ENCODE measurements around the gene IRAK2.
A peak's percentile ranks its signal among the peaks of the same experiment; 100 is the strongest.
"Not testable (repeated sequence)": the region's sequence is repeated elsewhere in the genome, so short reads cannot be mapped to it uniquely, and the experiment has no call there.

The IRAK2 gene

DNA sequence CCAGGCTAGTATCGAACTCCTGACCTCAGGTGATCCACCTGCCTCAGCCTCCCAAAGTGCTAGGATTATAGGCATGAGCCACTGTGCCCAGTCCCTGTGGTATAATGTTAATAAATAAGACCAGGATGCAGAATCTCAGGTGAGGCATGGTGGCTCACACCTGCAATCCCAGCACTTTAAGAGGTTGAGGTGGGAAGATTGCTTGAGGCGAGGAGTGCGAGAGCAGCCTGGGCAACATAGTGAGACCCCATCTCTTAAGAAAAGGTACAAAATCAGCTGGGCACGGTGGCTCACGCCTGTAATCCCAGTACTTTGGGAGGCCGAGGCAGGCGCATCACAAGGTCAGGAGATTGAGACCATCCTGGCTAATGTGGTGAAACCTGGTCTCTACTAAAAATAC is 10.6 kb downstream of the IRAK2 start:
- H3K9me3 Mint-ChIP-seq, H3K4me3 Mint-ChIP-seq, H3K27ac Mint-ChIP-seq, H3K27me3 Mint-ChIP-seq, ATAC-seq: not testable (repeated sequence)
- Mint-ChIP-seq H3K36me3 (peaks cover 36% of the 10 kb centered on the region), H3K4me1 (peaks cover 51% of the 10 kb centered on the region)

GRCh38 chr3:10176150-10176549 is 11.4 kb downstream of the IRAK2 start:
- not testable (repeated sequence) for H3K27me3 Mint-ChIP-seq, H3K4me3 Mint-ChIP-seq, H3K27ac Mint-ChIP-seq, H3K9me3 Mint-ChIP-seq, ATAC-seq
- H3K36me3 Mint-ChIP-seq: peaks cover 41% of the 10 kb centered on the region
- peaks cover 51% of the 10 kb centered on the region for H3K4me1 Mint-ChIP-seq

- H3K36me3 Mint-ChIP-seq: peaks cover 48% of the 10 kb centered on the region
- H3K27me3 Mint-ChIP-seq: no peaks in the 10 kb centered on the region
- no peak for ATAC-seq
- no peaks in the 10 kb centered on the region for H3K9me3 Mint-ChIP-seq
- no peak overlapping the region for H3K4me3 Mint-ChIP-seq
- H3K4me1 Mint-ChIP-seq: peaks cover 58% of the 10 kb centered on the region
- H3K27ac Mint-ChIP-seq: peak overlapping the region; percentile 59
These were observed 13.0 kb downstream of the IRAK2 start for GRCh38 chr3:10177737-10178136.

GRCh38 chr3:10178892-10179291 is 14.2 kb downstream of the IRAK2 start:
- Mint-ChIP-seq H3K9me3 (no peaks in the 10 kb centered on the region), H3K4me3 (no peak overlapping the region), H3K27me3 (no peaks in the 10 kb centered on the region), H3K27ac (peak overlapping the region; percentile 96), H3K4me1 (peaks cover 51% of the 10 kb centered on the region), H3K36me3 (peaks cover 53% of the 10 kb centered on the region)
- ATAC-seq: no peak

DNA sequence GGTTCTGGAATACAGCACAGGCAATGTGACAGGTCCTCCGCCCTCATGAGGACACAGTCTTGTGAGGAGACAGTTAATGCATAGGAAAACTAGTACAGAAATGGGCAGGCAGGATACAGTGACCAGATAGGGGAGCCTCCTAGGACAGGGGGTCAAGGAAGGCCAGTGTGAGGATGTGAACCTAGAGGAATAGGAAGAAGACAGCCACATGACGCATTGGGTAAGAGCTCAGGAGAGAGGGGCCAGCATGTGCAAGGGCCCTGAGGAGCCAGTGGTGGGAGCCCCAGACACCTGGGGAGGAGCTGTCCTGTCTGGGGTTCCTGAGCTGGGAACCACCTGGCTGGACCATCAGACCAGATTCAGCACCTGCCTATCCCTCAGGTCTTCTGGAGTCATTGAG is 15.6 kb downstream of the IRAK2 start:
- Mint-ChIP-seq H3K27me3 (no peaks in the 10 kb centered on the region), H3K4me1 (peaks cover 50% of the 10 kb centered on the region), H3K27ac (peak overlapping the region; percentile 96), H3K36me3 (peaks cover 58% of the 10 kb centered on the region), H3K9me3 (no peaks in the 10 kb centered on the region), H3K4me3 (no peak overlapping the region)
- ATAC-seq: no peak

GRCh38 chr3:10180738-10181295 is 16.1 kb downstream of the IRAK2 start:
- Mint-ChIP-seq H3K27me3 (no peaks in the 10 kb centered on the region), H3K4me1 (peaks cover 53% of the 10 kb centered on the region), H3K36me3 (peaks cover 58% of the 10 kb centered on the region), H3K9me3 (no peaks in the 10 kb centered on the region), H3K4me3 (peak overlapping the region; percentile 10), H3K27ac (peak overlapping the region; percentile 96)
- no peak for ATAC-seq

GRCh38 chr3:10182950-10183349 is 18.2 kb downstream of the IRAK2 start:
- Mint-ChIP-seq H3K4me3 (no peak overlapping the region), H3K36me3 (peaks cover 64% of the 10 kb centered on the region), H3K27me3 (no peaks in the 10 kb centered on the region), H3K9me3 (no peaks in the 10 kb centered on the region), H3K4me1 (peaks cover 66% of the 10 kb centered on the region), H3K27ac (no peak overlapping the region)
- no peak for ATAC-seq

DNA sequence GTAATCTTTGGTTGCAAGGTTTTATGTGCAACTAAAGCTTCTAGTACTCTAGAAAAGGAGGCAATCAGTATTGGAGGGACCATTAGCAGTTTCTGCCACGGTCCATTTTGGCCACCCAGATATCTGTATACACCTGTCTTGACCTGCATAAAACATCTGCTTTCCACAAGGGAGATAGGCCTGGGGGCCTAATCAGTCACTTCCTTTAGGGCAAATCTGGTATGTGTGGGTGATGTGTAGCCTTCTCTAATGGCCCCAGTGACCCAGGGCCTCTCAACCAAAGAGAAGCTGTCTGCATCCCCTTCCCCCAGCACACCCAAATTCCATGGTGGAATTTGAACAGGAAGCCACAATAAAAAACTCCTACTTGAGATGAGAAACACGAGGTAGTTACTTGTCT is 19.5 kb downstream of the IRAK2 start:
- no peak for ATAC-seq
- H3K9me3 Mint-ChIP-seq: no peaks in the 10 kb centered on the region
- peaks cover 62% of the 10 kb centered on the region for H3K36me3 Mint-ChIP-seq
- H3K4me1 Mint-ChIP-seq: peaks cover 69% of the 10 kb centered on the region
- no peaks in the 10 kb centered on the region for H3K27me3 Mint-ChIP-seq
- peak overlapping the region; percentile 32 for H3K27ac Mint-ChIP-seq
- no peak overlapping the region for H3K4me3 Mint-ChIP-seq

DNA sequence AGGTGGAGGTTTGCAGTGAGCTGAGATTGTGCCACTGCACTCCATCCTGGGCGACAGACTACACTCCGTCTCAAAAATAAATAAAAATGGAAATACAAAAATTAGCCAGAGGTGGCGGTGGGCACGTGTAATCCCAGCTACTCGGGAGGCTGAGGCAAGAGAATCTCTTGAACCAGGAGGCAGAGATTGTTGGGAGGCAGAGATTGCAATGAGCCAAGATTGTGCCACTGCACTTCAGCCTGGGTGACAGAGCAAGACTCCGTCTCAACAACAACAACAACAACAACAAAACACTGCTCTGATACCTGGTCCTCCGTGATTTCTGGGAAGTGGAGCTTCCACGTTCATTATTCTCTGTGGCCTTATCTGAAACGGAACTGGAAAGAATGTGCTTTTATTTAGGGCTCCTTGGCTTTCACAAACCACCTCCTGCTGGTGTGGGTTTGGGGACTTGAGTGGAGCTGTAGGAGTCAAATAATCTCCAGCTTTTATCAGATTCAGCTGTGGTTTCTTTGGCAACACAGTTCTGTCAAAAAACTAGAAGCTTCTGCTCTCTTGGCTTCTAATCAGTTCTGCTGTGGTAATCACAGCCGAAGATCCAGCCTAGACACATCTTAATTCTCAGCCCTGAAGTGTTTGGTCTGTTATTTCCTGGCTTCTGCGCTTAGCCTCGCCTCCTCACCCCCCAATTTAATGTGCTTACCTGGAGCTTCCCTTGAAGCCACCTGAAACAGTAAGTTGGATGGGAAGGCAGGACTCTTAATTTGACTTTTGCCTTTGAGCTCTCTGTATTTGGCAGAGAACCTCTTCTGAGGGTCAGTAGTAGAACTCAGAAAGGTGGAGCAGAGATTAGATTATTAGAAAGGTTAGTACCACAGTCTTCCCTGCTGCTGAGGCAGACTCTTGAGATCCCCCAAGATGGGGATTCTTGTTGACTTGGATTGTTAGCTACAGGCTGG is 21.4 kb downstream of the IRAK2 start:
- no peaks in the 10 kb centered on the region for H3K27me3 Mint-ChIP-seq
- H3K27ac Mint-ChIP-seq: no peak overlapping the region
- H3K4me1 Mint-ChIP-seq: peaks cover 60% of the 10 kb centered on the region
- H3K4me3 Mint-ChIP-seq: no peak overlapping the region
- H3K36me3 Mint-ChIP-seq: peaks cover 49% of the 10 kb centered on the region
- no peak for ATAC-seq
- no peaks in the 10 kb centered on the region for H3K9me3 Mint-ChIP-seq

DNA sequence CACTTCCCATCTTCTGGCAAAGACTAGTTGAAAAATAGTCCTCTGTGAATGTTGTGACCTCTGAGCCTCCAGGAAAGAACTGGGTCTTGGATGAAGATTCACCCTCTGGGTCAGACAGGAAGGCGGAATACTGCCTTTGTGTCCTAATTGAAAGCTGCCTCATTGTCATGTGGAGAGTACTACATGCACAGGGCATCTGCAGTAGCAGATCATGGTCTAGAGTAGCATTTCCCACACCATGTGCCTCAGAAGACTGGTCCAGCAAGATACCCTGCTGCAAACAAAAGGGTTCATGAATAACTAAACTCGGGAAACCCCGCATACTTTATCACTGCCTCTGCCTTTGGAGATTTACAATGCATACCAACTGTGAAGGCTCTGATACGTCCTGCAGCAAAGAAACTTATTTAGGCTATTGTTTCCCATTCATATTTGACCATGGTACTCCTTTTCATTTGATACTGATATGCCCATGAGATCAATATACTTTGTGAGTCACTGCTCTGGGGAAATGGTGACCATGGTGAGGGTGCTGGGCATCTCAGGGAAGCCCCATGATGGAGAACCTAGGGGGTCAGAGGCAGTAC is 22.7 kb downstream of the IRAK2 start:
- H3K4me1 Mint-ChIP-seq: peaks cover 62% of the 10 kb centered on the region
- H3K36me3 Mint-ChIP-seq: peaks cover 46% of the 10 kb centered on the region
- no peaks in the 10 kb centered on the region for H3K9me3 Mint-ChIP-seq
- no peaks in the 10 kb centered on the region for H3K27me3 Mint-ChIP-seq
- no peak for ATAC-seq
- H3K27ac Mint-ChIP-seq: no peak overlapping the region
- no peak overlapping the region for H3K4me3 Mint-ChIP-seq

DNA sequence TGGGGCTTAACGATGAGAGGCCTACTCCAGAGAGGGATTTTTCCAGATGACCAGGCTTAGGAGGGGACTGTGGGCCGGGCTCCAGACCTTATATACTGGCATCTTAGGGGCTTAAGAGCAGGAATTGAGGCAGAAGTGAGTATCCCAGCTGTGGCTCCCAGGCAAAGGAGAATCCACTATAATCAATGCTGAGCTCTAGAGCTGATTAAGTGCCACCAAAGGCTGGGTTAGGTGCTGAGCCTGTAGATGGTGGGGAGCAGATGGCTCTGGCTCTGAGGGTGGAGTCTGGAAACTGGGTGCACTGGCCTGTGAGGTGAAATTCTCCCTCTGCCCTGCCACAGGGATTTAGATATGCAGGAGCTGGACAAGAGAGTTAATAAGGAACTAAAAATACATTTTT is 23.2 kb downstream of the IRAK2 start:
- Mint-ChIP-seq H3K36me3 (peaks cover 46% of the 10 kb centered on the region), H3K27ac (no peak overlapping the region), H3K4me1 (peaks cover 68% of the 10 kb centered on the region), H3K4me3 (no peak overlapping the region), H3K27me3 (no peaks in the 10 kb centered on the region), H3K9me3 (no peaks in the 10 kb centered on the region)
- no peak for ATAC-seq

DNA sequence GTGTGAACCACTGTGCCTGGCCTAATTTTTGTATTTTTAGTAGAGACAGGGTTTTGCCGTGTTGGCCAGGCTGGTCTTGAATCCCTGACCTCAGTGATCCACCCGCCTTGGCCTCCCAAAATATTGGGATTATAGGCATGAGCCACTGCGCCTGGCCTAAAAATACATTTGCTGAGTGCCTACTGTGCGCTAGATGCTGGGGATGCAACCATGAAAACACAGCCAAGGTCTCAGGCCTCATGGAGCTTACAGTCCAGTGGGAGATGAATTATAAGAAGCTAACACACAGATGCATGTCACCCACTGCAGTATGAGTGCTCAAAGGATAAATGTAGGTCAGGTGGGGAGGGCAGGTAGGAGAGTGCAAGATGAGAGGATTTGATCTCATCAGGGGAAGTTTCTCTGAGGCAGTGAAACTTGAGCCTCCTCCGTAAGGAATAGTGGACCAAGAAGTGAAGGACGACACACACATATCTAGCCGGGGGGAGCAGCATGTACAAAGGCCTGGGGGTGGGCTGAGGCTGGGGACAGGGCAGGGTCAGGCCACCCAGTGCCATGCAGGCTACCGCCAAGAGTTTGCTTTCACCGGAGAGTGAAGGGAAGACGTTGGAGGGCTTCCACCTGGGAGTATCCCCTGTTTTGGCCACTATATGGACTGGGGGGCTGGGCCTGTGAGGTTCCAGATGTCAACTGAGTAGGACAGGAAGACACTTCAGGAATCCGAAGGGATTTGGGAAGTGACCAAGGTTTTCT is 24.3 kb downstream of the IRAK2 start:
- H3K27me3 Mint-ChIP-seq: no peaks in the 10 kb centered on the region
- no peak for ATAC-seq
- H3K9me3 Mint-ChIP-seq: no peaks in the 10 kb centered on the region
- H3K4me1 Mint-ChIP-seq: peaks cover 74% of the 10 kb centered on the region
- peaks cover 41% of the 10 kb centered on the region for H3K36me3 Mint-ChIP-seq
- peak overlapping the region; percentile 75 for H3K27ac Mint-ChIP-seq
- no peak overlapping the region for H3K4me3 Mint-ChIP-seq

GRCh38 chr3:10189557-10190354 is 25.0 kb downstream of the IRAK2 start:
- H3K27me3 Mint-ChIP-seq: no peaks in the 10 kb centered on the region
- ATAC-seq: no peak
- peaks cover 36% of the 10 kb centered on the region for H3K36me3 Mint-ChIP-seq
- H3K9me3 Mint-ChIP-seq: no peaks in the 10 kb centered on the region
- H3K27ac Mint-ChIP-seq: peak overlapping the region; percentile 75
- H3K4me1 Mint-ChIP-seq: peaks cover 77% of the 10 kb centered on the region
- H3K4me3 Mint-ChIP-seq: peak overlapping the region; percentile 34

DNA sequence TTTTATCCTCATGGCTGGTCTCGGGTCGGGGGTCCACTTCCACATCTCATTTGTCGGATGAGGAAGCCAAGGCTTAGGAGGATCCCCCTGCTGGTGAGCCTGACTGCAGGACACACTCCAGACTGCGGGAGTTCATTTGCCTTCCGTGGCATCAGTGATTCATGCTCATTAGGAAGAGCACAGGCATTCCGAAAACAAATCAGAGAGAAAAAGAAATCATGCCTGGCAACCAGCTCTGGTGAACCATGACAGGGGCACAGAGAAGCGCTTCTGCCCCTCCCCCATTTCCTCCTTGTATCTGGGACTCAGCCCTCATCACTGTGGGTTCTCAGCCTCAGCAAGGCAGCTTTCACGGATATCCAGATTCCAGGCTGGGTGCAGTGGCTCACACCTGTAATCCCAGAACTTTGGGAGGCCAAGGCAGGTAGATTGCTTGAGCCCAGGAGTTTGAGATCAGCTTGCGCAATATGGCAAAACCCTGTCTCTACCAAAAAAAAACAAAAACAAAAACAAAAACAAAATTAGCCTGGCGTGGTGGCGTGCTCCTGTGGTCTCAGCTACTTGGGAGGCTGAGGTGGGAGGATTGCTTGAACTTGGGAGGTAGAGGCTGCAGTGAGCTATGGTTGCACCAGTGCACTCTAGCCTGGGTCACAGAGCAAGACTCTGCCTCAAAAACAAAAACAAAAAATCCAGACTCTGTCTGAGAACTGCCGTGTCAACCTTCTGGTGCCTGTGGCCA is 28.4 kb downstream of the IRAK2 start:
- peak overlapping the region; percentile 91 for H3K27ac Mint-ChIP-seq
- no peaks in the 10 kb centered on the region for H3K27me3 Mint-ChIP-seq
- no peaks in the 10 kb centered on the region for H3K9me3 Mint-ChIP-seq
- peak overlapping the region; percentile 72 for H3K4me3 Mint-ChIP-seq
- peaks cover 83% of the 10 kb centered on the region for H3K4me1 Mint-ChIP-seq
- peak; percentile 77 for ATAC-seq
- peaks cover 16% of the 10 kb centered on the region for H3K36me3 Mint-ChIP-seq
